GM12874 (cell line): ENCODE results near the gene GRIK3.

Experiments
- CTCF ChIP-seq: IDR thresholded peaks from 2 replicates; pipeline ENCODE4 v1.5.1; 2011; ENCODE audit warnings: low read depth, mild to moderate bottlenecking, control low read depth, low read length, moderate library complexity; ENCODE audit not compliant: insufficient read depth

The GRIK3 gene

GRCh38 chr1:37071829-37072228, 37.5 kb upstream of the GRIK3 start:
- TF ChIP-seq CTCF = no peak

- no peak for TF ChIP-seq CTCF
Observed at GRCh38 chr1:37070126-37070525, 35.8 kb upstream of the GRIK3 start.

- no peak for TF ChIP-seq CTCF
Observed at GRCh38 chr1:37069406-37069805, 35.1 kb upstream of the GRIK3 start.

GRCh38 chr1:37068897-37069296, 34.6 kb upstream of the GRIK3 start:
- no peak for TF ChIP-seq CTCF

- no peak for TF ChIP-seq CTCF
Observed at GRCh38 chr1:37068260-37068659, 33.9 kb upstream of the GRIK3 start.

GRCh38 chr1:37064039-37064438, 29.7 kb upstream of the GRIK3 start:
- TF ChIP-seq CTCF = no peak

- no peak for TF ChIP-seq CTCF
Observed at GRCh38 chr1:37059346-37059745, 25.0 kb upstream of the GRIK3 start.
